Articular chondrocyte of knee joint (primary cell): ENCODE measurements around the gene SH3BGR. TPM values are rescaled to one million over a fixed set of nuclear protein-coding genes. Genes with fewer than 3 reads are reported as not detected.

ENCODE experiments used
- small RNA-seq: library from RNA; depleted of rRNA; stranded (forward); fragments of <200 nt; gene quantifications from one replicate; pipeline ENCODE3, GENCODE V24; 2012
- total RNA-seq: library from RNA; depleted of rRNA; stranded (reverse); fragments of >200 nt; gene quantifications from 2 replicates; pipeline ENCODE4 v1.2.3, GENCODE V29; 2012

Gene SH3BGR
- 1.4 and 2.7 TPM in 2 replicates for total RNA-seq

GRCh38 chr21:39451332-39452206, at the start of gene SH3BGR:
SH3BGR (plus strand) TSS chr21:39451970; CDS start chr21:39452097, 127 bp downstream.

GRCh38 chr21:39445321-39446269, 6.2 kb upstream of the SH3BGR start, which contains the start of gene LCA5L:
LCA5L (minus strand) TSS chr21:39445778; CDS start chr21:39428493, 17,285 bp downstream.

Small RNAs within 50 kb of the gene (small RNA-seq; reads per million reads assigned to genes)
- gene MIR6508, result not detected

Other genes starting within 250 kb of the SH3BGR start
- gene BRWD1, start 138.3 kb upstream of the SH3BGR start, total RNA-seq, result 65.1 and 70.6 TPM in 2 replicates
- gene HMGN1, start 102.9 kb upstream of the SH3BGR start, total RNA-seq, result 227 and 252 TPM in 2 replicates
- 3.6 and 5.6 TPM in 2 replicates for gene LCA5L, start 6.2 kb upstream of the SH3BGR start, total RNA-seq
- 0.26 and 0.43 TPM in 2 replicates for gene B3GALT5, start 161.0 kb downstream of the SH3BGR start, total RNA-seq